Upper lobe of left lung (tissue), 6 donors: ENCODE results near the gene COX6A1. TPM values are rescaled to one million over a fixed set of nuclear protein-coding genes. Genes with fewer than 3 reads are reported as not detected.

Experiments
- ATAC-seq, 2 donors: fragments of 200-7000 bp; cut with Tn5 transposase; one replicate each; pipeline ENCODE4 v1.9.1; 2022; ENCODE audit warnings: mild to moderate bottlenecking in 2 of 2, moderate library complexity in 2 of 2; ENCODE audit not compliant: low FRiP score in 2 of 2
- DNase-seq, 2 donors: peaks; one replicate each; pipeline ENCODE4 v3.0.0-alpha.2; 2019 to 2020
- H3K27ac ChIP-seq, 4 donors: fragments of 200-600 bp; sonication (generic); one replicate each; pipeline ENCODE4 v1.5.1; 2016 to 2019
- H3K27me3 ChIP-seq, 4 donors: fragments of 200-600 bp; sonication (generic); one replicate each; pipeline ENCODE4 v1.5.1; 2017 to 2019
- H3K36me3 ChIP-seq, 4 donors: fragments of 200-600 bp; sonication (generic); one replicate each; pipeline ENCODE4 v1.5.1; 2016 to 2019
- H3K4me1 ChIP-seq, 4 donors: fragments of 200-600 bp; sonication (generic); one replicate each; pipeline ENCODE4 v1.5.1; 2018 to 2019
- H3K4me3 ChIP-seq, 4 donors: fragments of 200-600 bp; sonication (generic); one replicate each; pipeline ENCODE4 v1.5.1; 2017 to 2019; ENCODE audit warnings: mild to moderate bottlenecking in 2 of 4, moderate library complexity in 1 of 4
- H3K9me3 ChIP-seq, 4 donors: fragments of 200-600 bp; sonication (generic); one replicate each; pipeline ENCODE4 v1.5.1; 2018 to 2019
- CTCF ChIP-seq, 6 experiments: fragments of 450-650 bp in 4 of 6; fragments of 200-600 bp in 2 of 6; sonication (generic) in 2 of 6; IDR thresholded peaks; one replicate each; pipeline ENCODE4 v1.5.1; 2016 to 2019; ENCODE audit warnings: antibody characterized with exemption in 6 of 6
- EP300 ChIP-seq, 4 donors: sonication (generic); formaldehyde crosslinking; IDR thresholded peaks; one replicate each; pipeline ENCODE4 v1.5.1; 2017; ENCODE audit warnings: antibody characterized with exemption in 4 of 4, control low read depth in 2 of 4
- POLR2A ChIP-seq, 4 donors: fragments of 450-650 bp; IDR thresholded peaks; one replicate each; pipeline ENCODE4 v1.5.1; 2016 to 2017; ENCODE audit warnings: antibody characterized with exemption in 4 of 4, mild to moderate bottlenecking in 2 of 4
- POLR2AphosphoS5 ChIP-seq, 2 donors: sonication (generic); formaldehyde crosslinking; IDR thresholded peaks; one replicate each; pipeline ENCODE4 v1.5.1; 2017; ENCODE audit warnings: antibody characterized with exemption in 2 of 2
- WGBS, 2 donors: methylation state at CpG; one replicate each; pipeline ENCODE4 v1.1.5; 2017 to 2018; 5-methylcytosine and 5-hydroxymethylcytosine counted together
- total RNA-seq, 6 donors: library from RNA; depleted of rRNA in 4 of 6; stranded (reverse); fragments of >200 nt in 4 of 6; gene quantifications; one replicate each; pipeline versions ENCODE4 v1.1.0 to v1.2.1, GENCODE V29; 2016 to 2021
- donor health status: DM: no; HTN: no; CAD: no; lungs with moderate emphysema.
- donor health status: DM: no; HTN: yes; CAD: no; lungs with severe emphysema.

COX6A1 gene
- total RNA-seq, 6 donors from 2014 or later, result 131 to 733 (median 324) TPM

GRCh38 chr12:120425797-120426196 lies 12.1 kb upstream of the COX6A1 start:
- ATAC-seq (no peak), DNase-seq (no peak)
- 85 to 87% methylated on average over 3 of the region's 3 CpGs for WGBS, 2 donors
- Histone ChIP-seq H3K36me3 (no peaks in the 10 kb centered on the region), H3K4me1 (peaks cover 0 to 3% (median 0%) of the 10 kb centered on the region in 4 donors), H3K9me3 (no peaks in the 10 kb centered on the region), H3K27me3 (no peaks in the 10 kb centered on the region), H3K4me3 (no peak overlapping the region), H3K27ac (no peak overlapping the region)
- TF ChIP-seq CTCF (IDR thresholded peaks at IDR 0.05) (no peak), POLR2A (IDR thresholded peaks at IDR 0.05) (no peak), POLR2AphosphoS5 (IDR thresholded peaks at IDR 0.05) (no peak), EP300 (IDR thresholded peaks at IDR 0.05) (no peak)

GRCh38 chr12:120428597-120429229 lies 9.2 kb upstream of the COX6A1 start:
- no peak for TF ChIP-seq CTCF (IDR thresholded peaks at IDR 0.05)
- TF ChIP-seq EP300 (IDR thresholded peaks at IDR 0.05), result no peak
- no peak for TF ChIP-seq POLR2AphosphoS5 (IDR thresholded peaks at IDR 0.05)
- TF ChIP-seq POLR2A (IDR thresholded peaks at IDR 0.05), result no peak
- DNase-seq, result no peak
- ATAC-seq, result no peak
- 63 to 68% methylated on average over 8 of the region's 8 CpGs for WGBS, 2 donors
- H3K9me3 ChIP-seq, result no peaks in the 10 kb centered on the region
- H3K4me1 ChIP-seq, result peaks cover 0 to 3% (median 0%) of the 10 kb centered on the region in 4 donors
- no peak overlapping the region for H3K4me3 ChIP-seq
- H3K27ac ChIP-seq, result no peak overlapping the region
- H3K27me3 ChIP-seq, result no peaks in the 10 kb centered on the region
- no peaks in the 10 kb centered on the region for H3K36me3 ChIP-seq

DNA sequence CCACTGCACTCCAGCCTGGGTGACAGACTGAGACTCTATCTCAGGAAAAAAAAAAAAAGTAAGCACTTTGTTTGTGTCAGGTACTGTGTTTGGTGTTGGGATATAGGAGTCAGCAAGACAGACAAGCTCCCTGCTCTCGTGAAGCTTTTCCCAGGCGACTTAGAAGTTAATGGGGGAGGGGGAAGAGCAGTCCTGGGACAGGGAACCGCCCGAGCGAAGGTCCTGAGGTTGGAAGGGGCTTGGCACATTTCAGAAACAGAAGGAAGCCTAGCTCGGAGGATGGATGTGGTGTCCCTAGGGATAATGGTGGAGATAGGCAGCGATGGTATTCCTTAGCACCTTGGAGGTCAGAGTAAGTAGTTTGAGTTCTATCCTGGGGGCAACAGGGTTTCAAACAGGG lies 8.5 kb upstream of the COX6A1 start:
- Histone ChIP-seq H3K9me3 (no peaks in the 10 kb centered on the region), H3K36me3 (no peaks in the 10 kb centered on the region), H3K27me3 (no peaks in the 10 kb centered on the region), H3K27ac (no peak overlapping the region), H3K4me3 (no peak overlapping the region), H3K4me1 (peaks cover 0 to 3% (median 0%) of the 10 kb centered on the region in 4 donors)
- no peak for DNase-seq
- TF ChIP-seq POLR2A (IDR thresholded peaks at IDR 0.05) (no peak), POLR2AphosphoS5 (IDR thresholded peaks at IDR 0.05) (no peak), CTCF (IDR thresholded peaks at IDR 0.05) (no peak), EP300 (IDR thresholded peaks at IDR 0.05) (no peak)
- 72% methylated on average over 7 of the region's 7 CpGs for WGBS, 2 donors
- ATAC-seq, result no peak

DNA sequence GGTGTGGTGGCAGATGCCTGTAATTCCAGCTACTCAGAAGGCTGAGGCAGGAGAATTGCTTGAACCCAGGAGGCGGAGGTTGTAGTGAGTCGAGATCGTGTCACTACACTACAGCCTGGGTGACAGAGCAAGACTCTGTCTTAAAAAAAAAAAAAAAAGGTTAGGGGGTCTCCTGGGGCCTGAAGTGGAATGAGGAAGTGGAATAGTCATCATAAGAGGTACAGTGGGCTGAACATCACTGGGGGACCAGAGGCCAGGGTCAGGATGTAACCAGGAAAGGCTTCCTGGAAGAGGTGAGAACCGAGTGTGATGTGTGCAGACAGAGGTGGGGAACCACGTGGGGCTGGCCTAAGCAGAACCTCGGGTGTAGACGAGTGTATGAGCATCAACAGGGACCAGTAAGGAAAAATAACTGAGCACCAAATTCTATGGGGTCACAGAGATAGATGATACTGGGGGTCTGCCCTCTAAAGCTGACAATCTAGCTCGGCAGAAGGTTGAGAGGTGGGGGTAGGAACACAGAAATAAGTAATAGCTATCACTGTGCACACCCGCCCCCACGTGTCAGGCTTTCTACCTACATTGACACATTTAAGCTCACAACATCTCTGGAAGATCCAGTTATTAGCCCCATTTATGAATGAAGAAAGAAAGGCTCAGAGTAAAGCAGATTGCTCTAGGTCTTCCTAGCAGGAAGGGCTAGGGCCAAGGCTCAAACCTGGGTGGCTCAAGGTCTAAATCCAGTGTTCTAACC lies 5.0 kb upstream of the COX6A1 start:
- H3K27me3 ChIP-seq, result no peaks in the 10 kb centered on the region
- no peak for ATAC-seq
- WGBS, 2 donors, result 55 to 60% methylated on average over 10 of the region's 10 CpGs
- H3K9me3 ChIP-seq, result no peaks in the 10 kb centered on the region
- no peaks in the 10 kb centered on the region for H3K36me3 ChIP-seq
- H3K4me1 ChIP-seq, result peaks cover 0 to 3% (median 0%) of the 10 kb centered on the region in 4 donors
- H3K4me3 ChIP-seq, result no peak overlapping the region
- no peak for DNase-seq
- H3K27ac ChIP-seq, result no peak overlapping the region
- TF ChIP-seq POLR2AphosphoS5 (IDR thresholded peaks at IDR 0.05) (no peak), EP300 (IDR thresholded peaks at IDR 0.05) (no peak), CTCF (IDR thresholded peaks at IDR 0.05) (no peak), POLR2A (IDR thresholded peaks at IDR 0.05) (no peak)
